HFFc6 (cell line): Measurements from ENCODE around the gene BSCL2. TPM values are rescaled to one million over a fixed set of nuclear protein-coding genes. Genes with fewer than 3 reads are reported as not detected.

Experiments
- DNase-seq: peaks from one replicate; pipeline ENCODE4 v3.0.0-alpha.2; 2018
- H3K27ac Mint-ChIP-seq: 2 replicates; pipeline ENCODE4 v1.8.0; 2020; ENCODE audit warnings: mild to moderate bottlenecking, mixed read lengths
- H3K27me3 Mint-ChIP-seq: 2 replicates; pipeline ENCODE4 v1.8.0; 2021; ENCODE audit warnings: mild to moderate bottlenecking, moderate library complexity, mixed read lengths; ENCODE audit not compliant: insufficient read depth
- H3K36me3 Mint-ChIP-seq: 2 replicates; pipeline ENCODE4 v1.8.0; 2021; ENCODE audit warnings: low read depth, mixed read lengths
- H3K4me1 Mint-ChIP-seq: 2 replicates; pipeline ENCODE4 v1.8.0; 2020; ENCODE audit warnings: low read depth, mixed read lengths
- H3K4me3 Mint-ChIP-seq: 2 replicates; pipeline ENCODE4 v1.8.0; 2020; ENCODE audit warnings: mild to moderate bottlenecking, moderate library complexity, mixed read lengths
- H3K9me3 Mint-ChIP-seq: 2 replicates; pipeline ENCODE4 v1.8.0; 2020; ENCODE audit warnings: mild to moderate bottlenecking, mixed read lengths
- total RNA-seq, 6 experiments: library from RNA; stranded (reverse); fragmentation: NEBNext Ultra II Directional; extraction: Animal tissue kit (Norgen Biotek cat#: 25700); gene quantifications; 2 replicates in 1 of 6; 3 replicates in 5 of 6; pipeline ENCODE4 v1.2.3, GENCODE V29; 2021
- TF ChIP-seq, protein P1 (sequence below): fragments of 200-600 bp; sonication (generic); IDR thresholded peaks from 2 replicates; pipeline ENCODE4 v1.5.0; 2021; ENCODE audit warnings: antibody characterized with exemption, mild to moderate bottlenecking

BSCL2 gene
- total RNA-seq, 6 experiments from 2014 or later = 50.7 to 67.4 (median 56.8) TPM

- TF ChIP-seq, protein P1, sequence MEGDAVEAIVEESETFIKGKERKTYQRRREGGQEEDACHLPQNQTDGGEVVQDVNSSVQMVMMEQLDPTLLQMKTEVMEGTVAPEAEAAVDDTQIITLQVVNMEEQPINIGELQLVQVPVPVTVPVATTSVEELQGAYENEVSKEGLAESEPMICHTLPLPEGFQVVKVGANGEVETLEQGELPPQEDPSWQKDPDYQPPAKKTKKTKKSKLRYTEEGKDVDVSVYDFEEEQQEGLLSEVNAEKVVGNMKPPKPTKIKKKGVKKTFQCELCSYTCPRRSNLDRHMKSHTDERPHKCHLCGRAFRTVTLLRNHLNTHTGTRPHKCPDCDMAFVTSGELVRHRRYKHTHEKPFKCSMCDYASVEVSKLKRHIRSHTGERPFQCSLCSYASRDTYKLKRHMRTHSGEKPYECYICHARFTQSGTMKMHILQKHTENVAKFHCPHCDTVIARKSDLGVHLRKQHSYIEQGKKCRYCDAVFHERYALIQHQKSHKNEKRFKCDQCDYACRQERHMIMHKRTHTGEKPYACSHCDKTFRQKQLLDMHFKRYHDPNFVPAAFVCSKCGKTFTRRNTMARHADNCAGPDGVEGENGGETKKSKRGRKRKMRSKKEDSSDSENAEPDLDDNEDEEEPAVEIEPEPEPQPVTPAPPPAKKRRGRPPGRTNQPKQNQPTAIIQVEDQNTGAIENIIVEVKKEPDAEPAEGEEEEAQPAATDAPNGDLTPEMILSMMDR = no peak
- H3K9me3 Mint-ChIP-seq = no peaks in the 10 kb centered on the region
- H3K4me3 Mint-ChIP-seq = peak overlapping the region; percentile 96
- DNase-seq = no peak
- peaks cover 3% of the 10 kb centered on the region; the same call in 1 of the 2 replicates for H3K27me3 Mint-ChIP-seq
- peaks cover 64% of the 10 kb centered on the region for H3K36me3 Mint-ChIP-seq
- peak overlapping the region; percentile 99 for H3K27ac Mint-ChIP-seq
- peaks cover 40% of the 10 kb centered on the region for H3K4me1 Mint-ChIP-seq
Measured at GRCh38 chr11:62725646-62726045, 18.4 kb upstream of the BSCL2 start.

GRCh38 chr11:62724171-62724570 is 16.9 kb upstream of the BSCL2 start:
- TF ChIP-seq, protein P1 = no peak
- H3K27ac Mint-ChIP-seq = peak overlapping the region; percentile 6; the same call in 1 of the 2 replicates
- peak overlapping the region; percentile 96 for H3K4me3 Mint-ChIP-seq
- no peak for DNase-seq
- peaks cover 70% of the 10 kb centered on the region for H3K36me3 Mint-ChIP-seq
- H3K27me3 Mint-ChIP-seq = peaks cover 3% of the 10 kb centered on the region; the same call in 1 of the 2 replicates
- H3K9me3 Mint-ChIP-seq = no peaks in the 10 kb centered on the region
- peaks cover 41% of the 10 kb centered on the region for H3K4me1 Mint-ChIP-seq

DNA sequence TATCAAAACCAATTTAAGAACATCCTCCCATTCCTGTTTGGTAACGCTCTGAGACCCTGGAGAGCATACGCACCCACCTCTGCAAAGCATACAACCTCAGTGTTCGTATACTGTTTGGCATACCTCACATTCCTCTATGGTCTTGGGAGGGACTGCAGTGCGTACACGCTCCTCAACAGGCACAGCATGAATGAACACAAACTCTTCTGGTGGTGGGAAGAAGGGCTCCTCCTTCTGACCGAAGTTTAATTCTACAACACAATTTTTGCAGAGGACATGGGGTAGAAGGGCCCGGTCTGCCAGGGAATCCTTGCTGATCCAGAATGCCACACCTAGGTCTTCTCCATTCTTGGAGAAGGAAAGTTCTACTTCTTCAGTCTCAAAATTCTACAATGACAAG is 14.8 kb upstream of the BSCL2 start:
- no peak for DNase-seq
- no peak overlapping the region for H3K4me3 Mint-ChIP-seq
- H3K27ac Mint-ChIP-seq = peak overlapping the region; percentile 18; the same call in 1 of the 2 replicates
- H3K4me1 Mint-ChIP-seq = peaks cover 41% of the 10 kb centered on the region
- no peaks in the 10 kb centered on the region for H3K9me3 Mint-ChIP-seq
- H3K36me3 Mint-ChIP-seq = peaks cover 73% of the 10 kb centered on the region
- no peaks in the 10 kb centered on the region; the same call in 1 of the 2 replicates for H3K27me3 Mint-ChIP-seq
- TF ChIP-seq, protein P1 = peak; percentile 32; the same call in 1 of the 2 replicates

DNA sequence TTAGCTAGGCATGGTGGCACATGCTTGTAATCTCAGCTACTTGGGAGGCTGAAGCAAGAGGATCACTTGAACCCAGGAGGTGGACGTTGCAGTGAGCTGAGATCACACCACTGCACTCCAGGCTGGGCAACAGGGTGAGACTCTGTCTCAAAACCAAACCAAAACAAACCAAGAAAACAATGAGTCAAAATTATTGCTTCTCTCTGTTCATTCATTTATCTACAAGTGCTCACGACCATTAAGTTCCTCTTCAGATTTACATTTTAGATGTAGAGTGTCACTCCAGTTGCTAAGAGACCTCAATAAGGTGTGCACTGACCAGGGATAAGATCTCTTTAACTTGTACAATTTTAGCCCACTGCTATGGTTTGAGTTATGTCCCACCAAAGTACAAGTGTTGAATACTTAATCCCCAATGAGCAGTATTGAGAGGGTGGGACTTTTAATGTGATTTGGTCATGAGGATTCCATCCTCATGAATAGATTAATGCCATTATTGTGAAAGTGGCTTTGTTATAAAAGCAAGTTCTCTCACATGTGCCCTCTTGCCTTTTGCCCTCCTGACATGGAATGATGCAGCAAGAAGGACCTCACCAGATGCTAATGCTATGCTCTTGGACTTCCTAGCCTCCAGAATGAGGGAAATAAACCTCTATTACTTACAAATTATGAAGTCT is 12.2 kb upstream of the BSCL2 start:
- H3K4me1 Mint-ChIP-seq = peaks cover 30% of the 10 kb centered on the region
- H3K4me3 Mint-ChIP-seq = no peak overlapping the region

DNA sequence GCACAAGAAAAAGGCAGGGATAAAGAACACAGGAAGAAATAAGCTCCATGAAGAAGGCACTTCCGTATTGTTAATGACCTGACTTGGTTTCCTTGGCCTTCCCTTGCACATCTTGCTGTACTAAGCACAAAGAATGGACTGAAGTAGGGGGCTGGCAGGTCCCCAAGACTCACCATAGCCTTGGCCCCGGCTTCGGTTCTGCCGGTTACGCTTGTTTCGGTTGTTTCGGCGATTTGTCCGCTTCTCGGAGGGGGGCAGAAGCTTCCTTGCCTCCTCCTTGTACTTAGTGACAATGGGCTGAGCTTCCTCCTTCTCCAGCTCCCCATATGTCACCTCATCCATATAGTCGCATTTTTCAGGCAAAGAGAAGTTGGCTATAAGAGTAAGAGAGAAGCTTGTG is 9.6 kb upstream of the BSCL2 start:
- Mint-ChIP-seq H3K4me3 (no peak overlapping the region), H3K27me3 (no peaks in the 10 kb centered on the region; the same call in 1 of the 2 replicates), H3K36me3 (peaks cover 58% of the 10 kb centered on the region), H3K9me3 (no peaks in the 10 kb centered on the region), H3K4me1 (peaks cover 18% of the 10 kb centered on the region), H3K27ac (no peak overlapping the region)
- TF ChIP-seq, protein P1 = no peak
- DNase-seq = no peak

More for the DNA sequence above, 12.2 kb upstream of the BSCL2 start:
- Mint-ChIP-seq H3K27ac (peak overlapping the region; percentile 58), H3K9me3 (no peaks in the 10 kb centered on the region), H3K36me3 (peaks cover 73% of the 10 kb centered on the region), H3K27me3 (no peaks in the 10 kb centered on the region; the same call in none of the 2 replicates)
- TF ChIP-seq, protein P1 = no peak
- DNase-seq = no peak
